Heart left ventricle (tissue), 13 donors: ENCODE results near the gene IL23R.

Source experiments
- POLR2A ChIP-seq, 2 donors: fragments of 450-650 bp; IDR thresholded peaks; one replicate each; pipeline ENCODE4 v1.6.1; 2017; ENCODE audit warnings: antibody characterized with exemption in 2 of 2, mild to moderate bottlenecking in 2 of 2, moderate library complexity in 2 of 2
- TF ChIP-seq, protein P1 (sequence below), 12 donors: fragments of 200-600 bp; sonication (generic) in 4 of 12; IDR thresholded peaks; one replicate each; pipeline versions ENCODE4 v1.5.0 to v1.8.0; 2018 to 2022; ENCODE audit warnings: antibody characterized with exemption in 12 of 12, mild to moderate bottlenecking in 5 of 12
- donor health status: ischemic (EF 13 %, LVEDD 7.1; RV severe dilation, severe dysfunction).
- donor health status: DM: no; HTN: yes; CAD: no.
- donor health status: DM: no; HTN: no; CAD: no.
- donor health status: ischemic (EF 25% LVEDD 6.9; RV normal size, moderate dysfunction).
- donor health status: ischemic (EF 25% LVEDD 5.7; RV mildly dilated, moderate dysfunction).
- donor health status: ischemic (EF 35%, LVEDD 5.7; RV mildly dilated, moderate dysfunction).
- donor health status: nonischemic (EF 11% LVEDD 7.7; RV severe dilation, severe dysfunction).
- donor health status: DM: yes; HTN: yes; CAD: no.
- donor health status: PGD.
- donor health status: ischemic (EF 29% LVEDD 5.4; RV normal size, mild dysfunction).
- donor health status: nonischemic (EF 23%, LVEDD 6.1; RV moderate dilation, normal function).

DNA sequence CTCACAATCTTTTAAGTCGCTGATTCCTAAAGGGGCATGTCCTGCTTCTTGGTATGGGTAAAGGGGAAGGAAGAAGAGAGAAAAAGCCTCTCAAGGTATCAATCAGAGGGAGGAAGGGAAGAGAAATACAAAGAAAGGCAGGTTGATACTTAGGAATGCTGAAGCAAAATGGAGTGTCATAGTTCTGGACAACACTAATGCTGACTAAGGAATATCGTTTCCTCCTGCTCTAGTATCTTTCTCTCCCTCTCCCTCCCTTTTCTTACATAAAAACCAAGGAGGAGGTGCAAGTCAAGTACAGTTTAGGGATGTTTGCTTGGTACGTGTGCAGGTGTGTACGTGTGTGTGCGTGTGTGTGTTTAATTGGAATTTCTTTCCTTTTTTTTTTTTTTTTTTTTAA is 96.5 kb downstream of the IL23R start:
- TF ChIP-seq, protein P1, sequence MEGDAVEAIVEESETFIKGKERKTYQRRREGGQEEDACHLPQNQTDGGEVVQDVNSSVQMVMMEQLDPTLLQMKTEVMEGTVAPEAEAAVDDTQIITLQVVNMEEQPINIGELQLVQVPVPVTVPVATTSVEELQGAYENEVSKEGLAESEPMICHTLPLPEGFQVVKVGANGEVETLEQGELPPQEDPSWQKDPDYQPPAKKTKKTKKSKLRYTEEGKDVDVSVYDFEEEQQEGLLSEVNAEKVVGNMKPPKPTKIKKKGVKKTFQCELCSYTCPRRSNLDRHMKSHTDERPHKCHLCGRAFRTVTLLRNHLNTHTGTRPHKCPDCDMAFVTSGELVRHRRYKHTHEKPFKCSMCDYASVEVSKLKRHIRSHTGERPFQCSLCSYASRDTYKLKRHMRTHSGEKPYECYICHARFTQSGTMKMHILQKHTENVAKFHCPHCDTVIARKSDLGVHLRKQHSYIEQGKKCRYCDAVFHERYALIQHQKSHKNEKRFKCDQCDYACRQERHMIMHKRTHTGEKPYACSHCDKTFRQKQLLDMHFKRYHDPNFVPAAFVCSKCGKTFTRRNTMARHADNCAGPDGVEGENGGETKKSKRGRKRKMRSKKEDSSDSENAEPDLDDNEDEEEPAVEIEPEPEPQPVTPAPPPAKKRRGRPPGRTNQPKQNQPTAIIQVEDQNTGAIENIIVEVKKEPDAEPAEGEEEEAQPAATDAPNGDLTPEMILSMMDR (IDR thresholded peaks at IDR 0.05): no peak
- no peak for TF ChIP-seq POLR2A (IDR thresholded peaks at IDR 0.05)
